ENCODE data around the gene NPTXR. TPM values are rescaled to one million over a fixed set of nuclear protein-coding genes. Genes with fewer than 3 reads are reported as not detected.

The NPTXR gene
- total RNA-seq, 6 experiments from 2014 or later: 1.4 to 5.4 (median 1.6) TPM

DNA sequence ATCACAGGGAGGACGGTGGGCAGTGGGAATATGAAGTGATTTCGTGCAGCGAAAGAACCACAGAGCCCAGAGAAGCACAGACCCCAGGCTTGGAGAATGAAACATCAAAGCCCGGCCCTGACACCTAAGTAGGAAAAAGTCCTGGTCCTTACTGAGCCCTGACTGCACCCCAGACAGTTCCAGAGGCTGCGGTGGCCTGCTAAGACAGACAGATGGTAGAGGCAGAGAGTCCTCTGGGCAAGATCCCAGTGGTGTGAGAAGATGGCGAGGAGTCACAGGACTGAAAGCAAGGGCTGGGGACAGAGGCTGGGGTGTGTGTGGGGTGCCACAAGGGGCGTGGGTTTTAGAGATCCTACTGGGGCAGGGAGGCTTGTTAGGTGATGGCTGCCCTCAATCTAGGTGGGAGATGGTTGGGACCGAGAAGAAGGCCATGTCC, 24.5 kb upstream of the NPTXR start:
- DNase-seq: no peak
- peaks cover under 1% of the 10 kb centered on the region; the same call in 1 of the 2 replicates for H3K27me3 Mint-ChIP-seq (ENCODE audit: insufficient read depth)
- peaks cover 29% of the 10 kb centered on the region for H3K4me1 Mint-ChIP-seq (ENCODE audit: low read depth)
- no peak overlapping the region for H3K4me3 Mint-ChIP-seq
- H3K36me3 Mint-ChIP-seq (ENCODE audit: low read depth): no peaks in the 10 kb centered on the region; the same call in 1 of the 2 replicates
- TF ChIP-seq, protein P1, sequence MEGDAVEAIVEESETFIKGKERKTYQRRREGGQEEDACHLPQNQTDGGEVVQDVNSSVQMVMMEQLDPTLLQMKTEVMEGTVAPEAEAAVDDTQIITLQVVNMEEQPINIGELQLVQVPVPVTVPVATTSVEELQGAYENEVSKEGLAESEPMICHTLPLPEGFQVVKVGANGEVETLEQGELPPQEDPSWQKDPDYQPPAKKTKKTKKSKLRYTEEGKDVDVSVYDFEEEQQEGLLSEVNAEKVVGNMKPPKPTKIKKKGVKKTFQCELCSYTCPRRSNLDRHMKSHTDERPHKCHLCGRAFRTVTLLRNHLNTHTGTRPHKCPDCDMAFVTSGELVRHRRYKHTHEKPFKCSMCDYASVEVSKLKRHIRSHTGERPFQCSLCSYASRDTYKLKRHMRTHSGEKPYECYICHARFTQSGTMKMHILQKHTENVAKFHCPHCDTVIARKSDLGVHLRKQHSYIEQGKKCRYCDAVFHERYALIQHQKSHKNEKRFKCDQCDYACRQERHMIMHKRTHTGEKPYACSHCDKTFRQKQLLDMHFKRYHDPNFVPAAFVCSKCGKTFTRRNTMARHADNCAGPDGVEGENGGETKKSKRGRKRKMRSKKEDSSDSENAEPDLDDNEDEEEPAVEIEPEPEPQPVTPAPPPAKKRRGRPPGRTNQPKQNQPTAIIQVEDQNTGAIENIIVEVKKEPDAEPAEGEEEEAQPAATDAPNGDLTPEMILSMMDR (IDR thresholded peaks at IDR 0.05): no peak
- H3K27ac Mint-ChIP-seq: peak overlapping the region; percentile 8; the same call in 1 of the 2 replicates
- no peaks in the 10 kb centered on the region for H3K9me3 Mint-ChIP-seq

DNA sequence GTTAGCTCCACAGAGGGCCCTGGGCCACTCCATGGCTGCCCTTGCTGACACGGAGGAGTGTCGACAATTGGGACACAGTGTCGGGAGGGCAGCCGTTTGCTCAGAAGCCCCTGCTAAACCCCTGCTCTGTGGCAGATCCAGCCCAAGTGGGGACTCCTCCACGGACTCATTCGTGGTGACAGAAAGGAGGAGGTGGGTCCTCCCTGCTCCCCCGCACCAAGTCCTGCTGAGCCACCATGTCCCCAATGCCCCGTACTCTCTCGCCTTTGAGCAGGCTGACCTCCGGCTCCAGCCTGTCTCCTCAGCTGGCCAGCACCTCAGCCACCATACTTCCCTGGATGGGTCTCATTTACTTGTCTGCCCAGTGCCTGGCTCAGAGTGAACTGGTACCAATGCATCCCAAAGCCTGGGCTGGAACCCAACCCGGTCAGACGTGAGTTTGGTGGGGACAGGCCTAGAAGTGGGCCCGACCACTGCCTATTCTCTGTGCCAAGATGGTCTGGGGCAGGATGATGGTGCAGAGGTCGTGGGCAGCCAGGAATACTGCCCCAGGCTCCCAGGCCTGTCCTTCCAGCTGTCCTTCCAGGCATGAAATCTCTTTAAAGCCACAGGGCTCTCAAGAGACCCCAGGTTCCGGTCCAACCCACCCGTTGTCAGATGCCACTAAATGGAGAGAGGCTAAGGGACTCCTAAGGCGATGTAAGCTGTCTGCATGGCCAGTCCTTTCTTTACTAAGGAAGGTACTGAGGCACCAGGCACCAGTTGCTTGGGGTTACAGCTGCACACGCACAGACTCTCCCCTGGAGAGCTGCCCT, 23.9 kb upstream of the NPTXR start:
- no peaks in the 10 kb centered on the region; the same call in 1 of the 2 replicates for H3K36me3 Mint-ChIP-seq (ENCODE audit: low read depth)
- H3K27me3 Mint-ChIP-seq (ENCODE audit: insufficient read depth): no peaks in the 10 kb centered on the region; the same call in 1 of the 2 replicates
- no peak overlapping the region for H3K4me3 Mint-ChIP-seq
- TF ChIP-seq, protein P1 (IDR thresholded peaks at IDR 0.05): no peak
- no peak for DNase-seq
- H3K4me1 Mint-ChIP-seq (ENCODE audit: low read depth): peaks cover 25% of the 10 kb centered on the region
- H3K27ac Mint-ChIP-seq: no peak overlapping the region; the same call in 1 of the 2 replicates
- no peaks in the 10 kb centered on the region for H3K9me3 Mint-ChIP-seq

DNA sequence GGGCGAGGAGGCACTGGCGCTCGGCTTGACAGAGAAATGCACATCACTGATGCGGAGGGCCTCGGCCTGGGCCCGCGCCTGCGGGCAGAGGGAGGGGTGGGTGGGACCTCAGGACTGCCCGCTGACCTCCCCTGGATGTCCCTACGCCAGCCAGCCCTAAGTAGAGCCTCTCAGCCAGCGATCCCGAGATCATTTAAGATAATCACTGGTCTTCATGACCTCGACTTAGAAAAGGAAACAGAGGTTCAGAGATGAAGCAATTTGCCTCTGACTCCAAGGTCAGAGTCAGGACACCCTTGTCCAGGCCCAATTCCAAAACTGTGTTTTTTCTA, 23.3 kb upstream of the NPTXR start:
- H3K4me1 Mint-ChIP-seq (ENCODE audit: low read depth): peaks cover 25% of the 10 kb centered on the region
- H3K27me3 Mint-ChIP-seq (ENCODE audit: insufficient read depth): no peaks in the 10 kb centered on the region; the same call in 1 of the 2 replicates
- no peak overlapping the region for H3K27ac Mint-ChIP-seq
- TF ChIP-seq, protein P1 (IDR thresholded peaks at IDR 0.05): no peak
- no peak for DNase-seq
- H3K4me3 Mint-ChIP-seq: no peak overlapping the region
- H3K36me3 Mint-ChIP-seq (ENCODE audit: low read depth): no peaks in the 10 kb centered on the region; the same call in 1 of the 2 replicates
- no peaks in the 10 kb centered on the region for H3K9me3 Mint-ChIP-seq

DNA sequence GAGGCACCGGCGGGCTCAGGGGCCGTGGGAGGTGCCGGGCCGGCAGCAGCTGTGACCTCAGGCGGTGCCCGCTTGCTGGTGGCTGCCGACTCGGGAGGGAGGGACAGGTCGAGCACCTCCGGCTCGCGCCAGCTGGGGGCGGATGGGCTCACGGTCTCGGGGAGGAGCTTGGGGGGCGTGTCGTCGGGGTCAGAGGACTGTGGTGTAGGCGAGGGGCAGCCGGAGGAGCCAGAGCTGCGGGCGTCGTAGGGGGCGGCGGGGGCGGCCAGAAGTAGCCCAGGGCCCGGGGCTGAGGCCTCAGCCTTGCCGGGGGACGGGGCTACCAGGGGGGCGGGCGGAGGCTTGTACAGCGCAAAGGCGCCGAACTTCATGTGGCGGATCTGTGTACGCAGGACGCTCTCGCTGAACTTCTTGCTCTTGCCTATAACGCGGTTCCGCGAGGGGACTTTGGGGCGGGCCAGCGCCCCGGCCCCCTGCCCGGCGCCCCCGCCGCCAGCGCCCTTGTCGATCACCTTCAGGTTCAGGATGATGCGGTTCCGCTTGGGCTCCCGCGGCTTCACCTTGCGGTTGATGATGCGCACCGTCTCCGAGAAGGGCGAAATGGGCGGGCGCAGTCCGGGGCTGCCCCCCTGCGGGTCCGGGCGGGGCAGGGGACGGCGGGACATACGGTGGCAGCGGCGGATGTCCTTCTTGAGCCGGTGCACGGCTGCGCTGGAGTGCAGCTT, 22.7 kb upstream of the NPTXR start:
- no peaks in the 10 kb centered on the region; the same call in 1 of the 2 replicates for H3K36me3 Mint-ChIP-seq (ENCODE audit: low read depth)

DNA sequence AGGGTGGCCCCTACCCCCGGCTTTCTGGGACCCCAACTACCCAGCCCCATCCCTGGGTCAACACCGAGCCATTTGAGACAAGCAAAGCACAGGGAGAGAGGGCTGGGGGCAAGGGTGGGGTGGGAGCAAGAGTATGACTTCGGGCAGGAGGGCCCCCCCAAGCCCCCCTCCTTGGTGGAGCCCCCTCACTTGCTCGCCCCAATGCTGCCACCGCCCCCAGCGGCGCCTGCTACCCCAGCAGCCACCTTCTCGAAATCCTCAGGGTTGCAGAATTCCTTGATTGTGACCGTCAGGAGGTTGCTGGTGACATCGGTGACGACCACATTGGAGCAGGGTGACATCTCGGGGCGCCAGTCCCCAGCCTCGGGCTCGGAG, 22.2 kb upstream of the NPTXR start:
- TF ChIP-seq, protein P1 (IDR thresholded peaks at IDR 0.05): no peak
- peaks cover 1% of the 10 kb centered on the region for H3K27me3 Mint-ChIP-seq (ENCODE audit: insufficient read depth)
- no peak overlapping the region for H3K4me3 Mint-ChIP-seq
- H3K27ac Mint-ChIP-seq: no peak overlapping the region
- H3K36me3 Mint-ChIP-seq (ENCODE audit: low read depth): no peaks in the 10 kb centered on the region; the same call in 1 of the 2 replicates
- DNase-seq: no peak
- no peaks in the 10 kb centered on the region for H3K9me3 Mint-ChIP-seq
- H3K4me1 Mint-ChIP-seq (ENCODE audit: low read depth): peaks cover 22% of the 10 kb centered on the region

More for the DNA sequence above, 22.7 kb upstream of the NPTXR start:
- H3K27me3 Mint-ChIP-seq (ENCODE audit: insufficient read depth): no peaks in the 10 kb centered on the region; the same call in 1 of the 2 replicates
- TF ChIP-seq, protein P1 (IDR thresholded peaks at IDR 0.05): no peak
- peaks cover 25% of the 10 kb centered on the region for H3K4me1 Mint-ChIP-seq (ENCODE audit: low read depth)
- no peak overlapping the region for H3K27ac Mint-ChIP-seq
- DNase-seq: no peak
- no peak overlapping the region for H3K4me3 Mint-ChIP-seq
- H3K9me3 Mint-ChIP-seq: no peaks in the 10 kb centered on the region
